PC-9 (cell line): ENCODE data around the gene DISC1. TPM values are rescaled to one million over a fixed set of nuclear protein-coding genes. Genes with fewer than 3 reads are reported as not detected.

Experiments used
- BruUV-seq: library from RNA; stranded (reverse); fragments of 400-500 nt; replicated peaks from 2 replicates; lab custom pipeline; 2021; lab: Mats Ljungman, UMichigan
- CTCF ChIA-PET: fragments of 300-600 bp; sonication (Branson Sonifier 250); formaldehyde crosslinking; loops from one replicate; lab custom pipeline; 2022; ENCODE audit warnings: antibody characterized with exemption; lab: Charles Lee
- POLR2A ChIA-PET: fragments of 300-600 bp; sonication (Branson Sonifier 250); formaldehyde crosslinking; loops from one replicate; lab custom pipeline; 2022; ENCODE audit warnings: antibody characterized with exemption; ENCODE audit not compliant: unreplicated experiment; lab: Charles Lee
- DNase-seq, 2 experiments: peaks; one replicate each; pipeline versions ENCODE4 v3.0.0 to v3.0.0-alpha.2; 2015 to 2022; ENCODE audit warnings: mixed read lengths in 1 of 2
- H2AFZ ChIP-seq: fragments of 200-600 bp; sonication (generic); 2 replicates; pipeline ENCODE4 v1.8.1; 2017; ENCODE audit warnings: antibody characterized with exemption
- H3F3A ChIP-seq: fragments of 200-600 bp; sonication (generic); 2 replicates; pipeline ENCODE4 v1.8.1; 2017; ENCODE audit warnings: antibody characterized with exemption, mild to moderate bottlenecking, low read depth; ENCODE audit not compliant: insufficient read depth
- H3K27ac ChIP-seq: fragments of 200-600 bp; sonication (generic); 2 replicates; pipeline ENCODE4 v1.6.1; 2016; ENCODE audit warnings: mixed run types
- H3K27me3 ChIP-seq: fragments of 200-600 bp; sonication (generic); 2 replicates; pipeline ENCODE4 v1.6.1; 2016; ENCODE audit warnings: low read depth, mixed run types; ENCODE audit not compliant: insufficient read depth
- H3K36me3 ChIP-seq: fragments of 200-600 bp; sonication (generic); 2 replicates; pipeline ENCODE4 v1.6.1; 2016; ENCODE audit warnings: low read depth, mixed run types
- H3K4me1 ChIP-seq: fragments of 200-600 bp; sonication (generic); replicated peaks from 2 replicates; pipeline ENCODE4 v1.6.1; 2016; ENCODE audit warnings: mixed run types; ENCODE audit not compliant: insufficient read depth
- H3K4me2 ChIP-seq: fragments of 200-600 bp; sonication (generic); 2 replicates; pipeline ENCODE4 v1.6.1; 2017; ENCODE audit warnings: mixed run types
- H3K4me3 ChIP-seq: fragments of 200-600 bp; sonication (generic); 2 replicates; pipeline ENCODE4 v1.6.1; 2016; ENCODE audit warnings: mixed run types
- H3K79me2 ChIP-seq: fragments of 200-600 bp; sonication (generic); 2 replicates; pipeline ENCODE4 v1.6.1; 2017; ENCODE audit warnings: low read depth, mixed run types
- H3K9me2 ChIP-seq: fragments of 200-600 bp; sonication (generic); 2 replicates; pipeline ENCODE4 v1.8.1; 2017; ENCODE audit warnings: mild to moderate bottlenecking; ENCODE audit not compliant: insufficient read depth
- H3K9me3 ChIP-seq: fragments of 200-600 bp; sonication (generic); 2 replicates; pipeline ENCODE4 v1.8.1; 2016; ENCODE audit warnings: low read depth; ENCODE audit not compliant: insufficient read depth
- H4K20me1 ChIP-seq: fragments of 200-600 bp; sonication (generic); 2 replicates; pipeline ENCODE4 v1.8.1; 2017; ENCODE audit not compliant: insufficient read depth
- EZH2 ChIP-seq: fragments of 200-600 bp; sonication (generic); IDR thresholded peaks from 2 replicates; pipeline ENCODE4 v1.8.0; 2017; ENCODE audit warnings: antibody characterized with exemption, low read depth
- intact Hi-C: fragments of 100-400 bp; cut with micrococcal nuclease; formaldehyde crosslinking; loops from one replicate; pipeline ENCODE4 v1.10.0; 2022; ENCODE audit not compliant: unreplicated experiment
- total RNA-seq: library from RNA; stranded (reverse); gene quantifications from 2 replicates; pipeline ENCODE4 v1.2.3, GENCODE V29; 2021
- TF ChIP-seq, protein P1 (sequence below): fragments of 200-600 bp; sonication (generic); conservative IDR thresholded peaks from 2 replicates; pipeline ENCODE4 v1.6.1; 2017; ENCODE audit warnings: mixed run types, antibody characterized with exemption, mild to moderate bottlenecking, moderate library complexity

Gene DISC1
- total RNA-seq, 1 experiment from 2014 or later = 7.4 TPM

DNA sequence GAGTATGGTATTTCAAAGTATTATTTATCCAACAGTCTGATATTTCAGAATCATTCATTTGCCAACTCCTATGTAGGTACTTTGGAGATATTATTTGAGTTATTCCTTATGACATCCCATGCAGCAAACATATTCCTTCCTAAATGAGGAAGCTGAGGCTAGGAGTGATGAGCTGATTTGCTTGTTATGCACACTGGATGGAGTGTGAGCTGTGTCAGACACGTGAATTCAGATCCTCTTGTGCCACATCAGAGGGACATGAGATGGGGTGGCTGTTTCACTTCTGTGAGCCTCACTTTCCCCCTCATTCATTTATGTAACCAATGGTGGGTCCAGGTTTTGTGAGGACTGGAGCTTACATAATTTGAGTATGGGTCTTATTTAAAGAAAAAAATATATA lies 215.9 kb downstream of the DISC1 start:
- ChIA-PET CTCF (no interaction called here), POLR2A (no interaction called here)
- no peak for TF ChIP-seq EZH2
- TF ChIP-seq, protein P1, sequence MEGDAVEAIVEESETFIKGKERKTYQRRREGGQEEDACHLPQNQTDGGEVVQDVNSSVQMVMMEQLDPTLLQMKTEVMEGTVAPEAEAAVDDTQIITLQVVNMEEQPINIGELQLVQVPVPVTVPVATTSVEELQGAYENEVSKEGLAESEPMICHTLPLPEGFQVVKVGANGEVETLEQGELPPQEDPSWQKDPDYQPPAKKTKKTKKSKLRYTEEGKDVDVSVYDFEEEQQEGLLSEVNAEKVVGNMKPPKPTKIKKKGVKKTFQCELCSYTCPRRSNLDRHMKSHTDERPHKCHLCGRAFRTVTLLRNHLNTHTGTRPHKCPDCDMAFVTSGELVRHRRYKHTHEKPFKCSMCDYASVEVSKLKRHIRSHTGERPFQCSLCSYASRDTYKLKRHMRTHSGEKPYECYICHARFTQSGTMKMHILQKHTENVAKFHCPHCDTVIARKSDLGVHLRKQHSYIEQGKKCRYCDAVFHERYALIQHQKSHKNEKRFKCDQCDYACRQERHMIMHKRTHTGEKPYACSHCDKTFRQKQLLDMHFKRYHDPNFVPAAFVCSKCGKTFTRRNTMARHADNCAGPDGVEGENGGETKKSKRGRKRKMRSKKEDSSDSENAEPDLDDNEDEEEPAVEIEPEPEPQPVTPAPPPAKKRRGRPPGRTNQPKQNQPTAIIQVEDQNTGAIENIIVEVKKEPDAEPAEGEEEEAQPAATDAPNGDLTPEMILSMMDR = no peak
- Histone ChIP-seq H3K9me3 (no peaks in the 10 kb centered on the region), H3K36me3 (no peaks in the 10 kb centered on the region), H3K27me3 (no peaks in the 10 kb centered on the region), H3K4me3 (no peak overlapping the region), H3K4me2 (no peak overlapping the region), H3K79me2 (no peaks in the 10 kb centered on the region), H3F3A (no peaks in the 10 kb centered on the region), H2AFZ (no peak overlapping the region), H3K27ac (no peak overlapping the region), H3K4me1 (no peaks in the 10 kb centered on the region), H4K20me1 (no peaks in the 10 kb centered on the region), H3K9me2 (no peaks in the 10 kb centered on the region; the same call in 1 of the 2 replicates)
- intact Hi-C loops = no loop called here
- no peak for DNase-seq
- no TSS peak for BruUV-seq

DNA sequence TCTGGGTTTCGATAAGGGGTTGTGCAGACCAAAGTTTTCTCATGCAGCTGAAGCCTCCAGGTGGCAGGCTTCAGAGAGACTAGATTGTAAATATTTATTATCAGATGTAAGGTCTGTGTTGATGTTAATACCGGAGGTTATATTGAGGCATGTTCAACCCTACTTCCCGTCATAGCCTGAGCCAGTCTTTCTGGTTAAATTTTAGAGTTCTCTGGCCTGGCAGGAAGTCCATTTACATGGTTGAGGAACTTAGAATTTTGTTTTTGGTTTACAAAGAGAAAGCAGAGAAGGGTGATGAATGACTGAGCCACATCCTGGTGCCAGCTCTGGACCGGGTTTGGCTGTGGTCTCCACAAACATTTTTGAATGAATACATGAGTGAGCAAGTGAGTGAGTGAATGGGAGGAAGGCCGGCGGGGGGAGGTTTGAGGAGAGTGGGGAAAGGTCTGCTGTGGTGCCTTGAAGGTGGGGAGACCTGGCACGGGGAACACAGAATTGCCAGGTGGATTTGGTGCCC lies 218.5 kb downstream of the DISC1 start:
- Histone ChIP-seq H3K4me3 (no peak overlapping the region), H3K9me3 (no peaks in the 10 kb centered on the region), H3K9me2 (no peaks in the 10 kb centered on the region; the same call in 1 of the 2 replicates), H3K27me3 (no peaks in the 10 kb centered on the region), H3K27ac (no peak overlapping the region), H3F3A (no peaks in the 10 kb centered on the region), H4K20me1 (no peaks in the 10 kb centered on the region), H3K4me2 (no peak overlapping the region), H2AFZ (no peak overlapping the region), H3K36me3 (no peaks in the 10 kb centered on the region), H3K79me2 (no peaks in the 10 kb centered on the region), H3K4me1 (no peaks in the 10 kb centered on the region)
- intact Hi-C loops = no loop called here
- POLR2A ChIA-PET = no interaction called here
- DNase-seq = no peak
- no peak for TF ChIP-seq EZH2
- TF ChIP-seq, protein P1 = no peak
- CTCF ChIA-PET = no interaction called here
- no TSS peak for BruUV-seq

DNA sequence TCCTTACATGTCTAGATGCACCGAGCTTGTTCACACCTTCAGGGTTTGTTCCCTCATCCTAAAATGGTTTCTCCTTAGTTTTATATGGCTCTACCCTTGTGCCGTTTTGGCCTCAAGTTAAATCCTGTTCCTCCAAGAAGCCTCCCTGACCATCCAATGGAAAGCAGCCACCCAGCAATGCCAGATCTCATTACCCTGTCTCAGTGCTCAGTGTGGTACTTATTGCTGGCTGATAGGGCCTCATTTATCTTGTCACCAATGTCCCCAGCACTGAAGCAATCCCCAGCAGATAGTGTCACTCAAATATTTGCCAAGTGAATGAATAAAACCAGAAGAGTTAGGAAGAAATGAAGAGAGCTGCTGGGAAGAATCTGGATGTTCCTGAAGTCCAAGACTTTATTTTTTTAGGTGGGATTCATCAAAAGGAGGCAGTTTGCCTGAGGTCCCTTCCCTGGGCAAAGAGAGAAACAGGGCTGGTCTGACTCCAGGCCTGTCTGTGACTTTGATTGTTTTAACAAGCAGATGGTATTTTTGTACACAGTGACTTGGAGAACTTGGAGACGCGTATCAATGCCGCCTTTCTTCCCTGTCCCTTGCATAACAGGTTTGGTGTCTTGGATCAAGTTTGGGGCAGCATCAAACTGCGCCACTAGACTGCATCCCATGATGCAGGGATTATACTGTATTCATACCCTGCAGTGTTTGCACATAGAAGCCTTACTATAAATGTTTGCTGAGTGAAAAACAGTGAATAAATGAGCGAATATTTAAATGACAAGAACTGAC lies 221.2 kb downstream of the DISC1 start:
- Histone ChIP-seq H2AFZ (no peak overlapping the region), H3K4me3 (no peak overlapping the region), H4K20me1 (no peaks in the 10 kb centered on the region), H3K9me2 (no peaks in the 10 kb centered on the region), H3K4me2 (no peak overlapping the region), H3K4me1 (no peaks in the 10 kb centered on the region), H3F3A (no peaks in the 10 kb centered on the region), H3K79me2 (no peaks in the 10 kb centered on the region), H3K27ac (no peak overlapping the region), H3K9me3 (no peaks in the 10 kb centered on the region), H3K36me3 (no peaks in the 10 kb centered on the region), H3K27me3 (no peaks in the 10 kb centered on the region)
- CTCF ChIA-PET = no interaction called here
- BruUV-seq = no TSS peak
- intact Hi-C loops = no loop called here
- no peak for DNase-seq
- TF ChIP-seq, protein P1 = no peak
- TF ChIP-seq EZH2 = no peak
- POLR2A ChIA-PET = interaction anchor here (0.6 kb wide), 1 partner anchor 40 kb away, joined by 4 read pairs; no protein-coding TSS in a partner anchor
